ENCODE measurements around the gene RSPRY1. TPM values are rescaled to one million over a fixed set of nuclear protein-coding genes. Genes with fewer than 3 reads are reported as not detected.

Gene RSPRY1
- total RNA-seq, 1 donor from 2014 or later, result 13.4 TPM

GRCh38 chr16:57279780-57280638 lies 93.9 kb downstream of the RSPRY1 start:
- no peak for ATAC-seq (ENCODE audit: poor library complexity)
- intact Hi-C loops (cut with DNase I), result no loop called here
- no peak for DNase-seq

DNA sequence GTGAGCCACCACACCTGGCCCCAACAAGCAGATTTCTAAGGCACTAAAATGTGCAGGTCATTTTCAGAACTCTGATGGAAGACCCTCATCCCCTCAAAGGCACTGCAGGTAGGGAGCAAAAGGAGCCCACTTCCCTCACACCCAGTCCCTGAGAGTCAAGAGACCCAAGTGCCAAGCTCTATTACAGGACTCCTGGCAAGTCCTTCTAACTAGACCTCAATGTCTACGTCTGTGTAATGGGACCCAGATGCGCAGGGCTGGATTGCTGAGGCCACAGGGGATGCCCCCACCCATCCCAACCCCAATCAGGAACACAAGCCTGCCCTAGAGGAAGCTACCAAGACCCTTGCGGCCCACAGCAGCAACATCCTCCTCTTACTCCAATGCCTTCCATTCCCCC lies 95.7 kb downstream of the RSPRY1 start:
- intact Hi-C loops (cut with DNase I), result no loop called here
- DNase-seq, result no peak
- no peak for ATAC-seq (ENCODE audit: poor library complexity)

DNA sequence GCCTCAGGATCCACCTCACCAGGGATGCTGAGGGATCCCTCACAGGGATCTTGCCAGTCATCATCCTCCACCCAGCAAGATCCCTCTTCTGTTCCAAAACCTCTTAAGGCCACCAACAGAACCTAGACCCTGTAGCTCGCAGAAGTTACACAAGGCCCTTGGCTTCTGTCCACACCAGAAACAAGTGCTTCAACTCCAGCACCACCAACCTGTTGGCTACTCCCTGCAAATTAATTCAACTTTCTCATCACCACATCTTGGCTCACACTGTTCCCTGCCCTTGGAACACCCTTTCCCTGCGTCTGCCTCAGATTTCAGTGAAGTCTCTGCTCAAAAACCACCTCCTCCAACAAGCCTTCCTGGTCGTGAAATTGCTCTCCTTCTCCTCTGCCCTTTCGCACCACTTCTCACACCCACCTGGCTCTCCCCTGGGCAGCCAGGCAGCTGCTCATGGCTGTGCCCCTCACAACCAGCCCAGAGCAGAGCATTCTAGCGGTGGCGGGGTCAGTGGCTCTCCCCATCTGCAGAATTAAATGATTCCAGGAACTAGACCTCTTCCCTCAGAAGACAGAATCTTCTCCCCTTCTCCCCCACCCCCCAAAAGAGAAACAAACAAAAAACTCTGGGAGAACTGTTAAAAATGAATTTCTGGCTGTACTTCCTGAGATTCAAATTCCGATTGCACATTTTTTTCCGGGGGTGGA lies 96.5 kb downstream of the RSPRY1 start:
- DNase-seq (no peak), ATAC-seq (ENCODE audit: poor library complexity) (no peak)
- intact Hi-C loops (cut with DNase I), result no loop called here

DNA sequence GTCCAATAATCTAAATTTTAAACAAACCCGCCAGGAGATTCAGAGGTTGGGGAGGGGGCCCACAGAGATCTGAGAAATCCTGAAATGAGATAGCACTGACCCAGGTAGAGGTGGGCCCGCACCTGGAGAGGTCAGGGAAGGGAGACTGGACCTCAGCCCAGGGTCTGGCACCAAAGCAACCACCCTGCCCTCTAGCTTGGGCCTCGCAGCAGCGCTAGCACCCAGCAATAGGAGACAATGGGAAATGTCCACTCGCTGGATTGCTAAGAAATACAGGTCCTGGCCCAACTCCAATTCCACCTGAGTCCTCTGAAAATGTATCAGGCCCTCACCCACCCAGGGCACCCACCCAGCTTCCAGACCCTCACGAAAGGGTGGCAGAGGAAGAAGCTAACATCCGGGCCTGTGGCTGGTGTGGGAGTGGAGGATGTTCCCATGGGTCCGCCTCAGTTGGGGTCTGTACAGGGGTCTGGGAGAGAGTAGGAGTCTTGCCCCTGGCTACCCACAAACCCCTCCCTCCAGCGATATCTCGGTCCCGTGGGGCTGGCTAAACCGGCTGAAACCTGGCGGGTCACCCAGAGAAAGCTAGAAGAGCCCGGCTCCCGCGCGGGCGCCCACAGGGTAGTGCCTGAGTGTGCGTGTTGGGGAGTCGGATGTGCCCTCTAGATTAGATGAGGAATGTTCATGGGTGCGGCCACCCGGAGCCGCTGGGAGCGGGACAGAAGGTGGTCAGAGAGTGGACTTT lies 97.3 kb downstream of the RSPRY1 start:
- ATAC-seq (ENCODE audit: poor library complexity) (peak; percentile 16), DNase-seq (no peak)
- intact Hi-C loops (cut with DNase I), result no loop called here

GRCh38 chr16:57283959-57284208 lies 97.8 kb downstream of the RSPRY1 start:
- DNase-seq (no peak), ATAC-seq (ENCODE audit: poor library complexity) (no peak)
- intact Hi-C loops (cut with DNase I), result no loop called here

DNA sequence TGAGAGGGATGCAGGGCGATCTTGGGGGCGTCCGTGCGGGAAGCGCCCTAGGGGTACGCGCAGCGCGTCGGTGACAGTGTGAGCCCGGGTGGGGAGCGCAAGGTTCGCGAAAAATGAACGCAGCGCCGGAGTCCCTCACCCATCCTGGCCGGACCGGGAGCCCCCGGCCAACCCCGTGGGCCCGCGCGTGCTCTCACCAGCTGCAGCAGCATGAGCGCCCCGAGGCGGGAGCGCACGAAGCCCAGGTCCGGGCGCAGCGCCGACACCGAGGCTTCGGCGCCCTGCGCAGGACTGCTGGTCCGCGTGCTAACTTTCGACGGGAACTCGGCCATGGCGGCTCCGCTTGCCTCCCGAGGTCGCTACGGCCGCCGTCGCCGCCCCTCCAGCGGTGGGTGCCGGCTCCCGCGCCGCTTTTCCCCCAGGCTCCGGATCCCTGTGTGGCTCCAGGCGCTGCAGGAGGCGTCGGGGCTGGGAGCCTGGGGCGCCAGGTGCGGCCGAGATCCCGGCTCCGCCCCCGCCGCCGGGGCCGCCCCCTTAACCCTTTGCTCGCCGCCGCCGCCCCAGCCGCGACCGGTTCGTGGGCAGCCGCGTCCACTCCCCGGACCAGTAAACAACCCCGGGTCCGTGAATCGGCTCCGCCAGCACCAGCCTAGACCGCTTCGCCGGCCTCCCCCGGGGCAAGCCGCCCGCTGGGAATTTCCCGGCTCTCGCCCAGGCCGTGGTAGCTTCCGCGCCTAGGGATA lies 98.3 kb downstream of the RSPRY1 start, which contains the start of gene PLLP:
TSS of gene PLLP (minus strand) at position 464 of the 743 bp plus-strand sequence. CDS start at position 332, 132 bp downstream.
- intact Hi-C loops (cut with DNase I), result no loop called here
- DNase-seq (no peak), ATAC-seq (ENCODE audit: poor library complexity) (peak; percentile 87)

DNA sequence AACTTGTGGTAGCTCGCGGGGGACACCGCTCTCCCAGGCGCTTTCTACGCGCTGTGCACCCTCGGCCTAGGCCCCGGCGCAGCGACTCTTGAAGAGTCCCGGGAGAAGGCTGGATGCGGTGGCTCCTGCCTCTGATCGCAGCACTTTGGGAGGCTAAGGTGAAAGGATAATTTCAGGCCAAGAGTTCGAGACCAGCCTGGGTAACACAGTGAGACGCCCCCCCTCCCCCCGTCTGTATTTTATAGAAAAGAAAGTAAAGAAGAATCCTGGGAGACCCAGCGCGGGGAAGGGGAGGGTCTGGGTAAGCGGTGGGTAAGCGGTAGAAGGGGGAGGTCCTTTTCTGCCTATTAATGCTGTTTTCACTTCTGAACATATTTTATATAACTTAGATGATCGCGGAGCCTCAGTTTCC lies 98.8 kb downstream of the RSPRY1 start:
- DNase-seq, result peak; percentile 43
- no peak for ATAC-seq (ENCODE audit: poor library complexity)
- intact Hi-C loops (cut with DNase I), result no loop called here

- intact Hi-C loops (cut with DNase I), result no loop called here
These were observed 99.2 kb downstream of the RSPRY1 start for GRCh38 chr16:57285379-57285778.

DNA sequence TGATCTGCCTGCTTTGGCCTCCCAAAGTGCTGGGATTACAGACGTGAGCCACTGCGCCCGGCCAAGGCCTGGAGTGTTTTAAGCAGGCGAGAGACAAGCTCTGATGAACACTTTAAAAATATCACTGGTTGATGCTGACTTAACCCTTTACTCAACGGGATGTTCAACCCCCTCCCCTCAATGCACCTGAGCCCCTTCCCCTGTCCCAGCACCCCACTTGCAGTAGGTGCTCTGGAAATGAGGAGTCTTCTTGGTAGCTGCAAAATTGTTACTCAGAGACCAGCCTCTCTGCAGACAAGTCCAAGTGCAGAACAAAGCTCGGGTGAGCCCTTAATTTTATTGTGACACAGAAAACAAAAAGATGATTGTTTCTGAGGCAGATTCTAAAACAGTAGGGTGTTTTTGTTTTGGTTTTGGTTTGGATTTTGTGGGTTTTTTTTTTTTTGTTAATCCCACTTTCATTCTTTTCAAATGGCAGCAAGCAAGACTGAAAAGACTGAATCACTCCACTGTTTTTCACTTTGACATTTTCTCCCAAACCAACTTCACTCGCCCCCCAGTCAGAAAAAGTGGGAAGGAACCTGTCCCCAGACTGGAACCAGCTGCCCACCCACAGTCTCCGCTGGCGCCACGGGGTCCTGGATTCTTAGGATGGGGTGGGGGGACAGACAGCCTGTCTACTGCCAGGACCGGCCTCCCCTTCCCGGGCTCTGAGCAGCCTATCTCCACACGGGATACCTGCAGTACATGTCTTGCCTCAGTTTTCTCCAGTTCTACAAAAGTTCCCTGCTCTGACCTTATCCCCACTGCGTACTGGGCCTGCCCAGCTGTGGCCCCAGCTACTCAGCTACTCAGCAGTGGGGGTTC lies 103.5 kb downstream of the RSPRY1 start:
- no peak for ATAC-seq (ENCODE audit: poor library complexity)
- DNase-seq, result peak; percentile 26
- intact Hi-C loops (cut with DNase I), result no loop called here

More at GRCh38 chr16:57285379-57285778, 99.2 kb downstream of the RSPRY1 start:
- ATAC-seq (ENCODE audit: poor library complexity) (no peak), DNase-seq (no peak)

Other genes with a start within 250 kb of the RSPRY1 start
- gene CETP, start 224.4 kb upstream of the RSPRY1 start, total RNA-seq, result 0.24 TPM
- gene NLRC5, start 196.8 kb upstream of the RSPRY1 start, total RNA-seq, result 9.9 TPM
- 13.3 TPM for gene CPNE2, start 93.7 kb upstream of the RSPRY1 start, total RNA-seq
- 54.8 TPM for gene PSME3IP1, start 290 bp upstream of the RSPRY1 start, total RNA-seq
- gene ARL2BP, start 58.9 kb downstream of the RSPRY1 start, total RNA-seq, result 58.2 TPM
- 3.2 TPM for gene PLLP, start 98.3 kb downstream of the RSPRY1 start, total RNA-seq
- not detected for gene CCL22, start 172.5 kb downstream of the RSPRY1 start, total RNA-seq
- 11.6 TPM for gene CX3CL1, start 186.2 kb downstream of the RSPRY1 start, total RNA-seq
- not detected for gene CCL17, start 218.4 kb downstream of the RSPRY1 start, total RNA-seq

Measured in Right ventricle myocardium superior (tissue), 1 donor.